ENCODE results near the gene PLPP2.

DNA sequence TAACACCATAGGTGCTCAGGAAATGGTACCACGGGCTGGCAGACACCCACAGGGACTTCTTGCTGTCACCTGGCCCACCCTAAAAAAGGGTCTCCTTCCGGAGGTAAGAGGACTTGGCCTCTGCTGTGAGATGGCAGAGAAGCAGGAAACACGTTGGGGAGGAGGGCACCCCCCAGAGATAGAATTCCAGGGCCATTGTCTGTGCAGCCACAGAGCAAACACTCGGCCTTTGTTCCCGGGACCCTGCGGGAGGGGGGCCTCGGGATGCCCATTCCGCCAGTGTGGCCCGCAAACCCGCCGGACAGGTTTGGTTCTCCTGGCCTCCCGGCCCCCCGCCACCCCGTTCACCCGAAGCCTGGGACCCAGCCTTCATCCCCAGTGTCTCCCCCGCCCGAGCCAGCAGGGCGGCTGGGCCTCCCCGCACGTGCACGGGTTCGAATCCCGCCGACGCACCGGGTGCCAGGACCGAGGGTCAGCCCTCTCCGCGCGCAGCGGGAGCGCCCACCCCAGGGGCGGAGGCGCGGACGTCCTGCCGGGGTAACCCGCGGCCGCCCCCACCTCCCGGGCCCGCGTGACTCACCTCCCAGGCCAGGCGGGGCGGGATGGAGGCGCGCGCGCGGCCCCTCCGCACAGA, 714 bp downstream of the PLPP2 start:
- TF ChIP-seq, protein P1, sequence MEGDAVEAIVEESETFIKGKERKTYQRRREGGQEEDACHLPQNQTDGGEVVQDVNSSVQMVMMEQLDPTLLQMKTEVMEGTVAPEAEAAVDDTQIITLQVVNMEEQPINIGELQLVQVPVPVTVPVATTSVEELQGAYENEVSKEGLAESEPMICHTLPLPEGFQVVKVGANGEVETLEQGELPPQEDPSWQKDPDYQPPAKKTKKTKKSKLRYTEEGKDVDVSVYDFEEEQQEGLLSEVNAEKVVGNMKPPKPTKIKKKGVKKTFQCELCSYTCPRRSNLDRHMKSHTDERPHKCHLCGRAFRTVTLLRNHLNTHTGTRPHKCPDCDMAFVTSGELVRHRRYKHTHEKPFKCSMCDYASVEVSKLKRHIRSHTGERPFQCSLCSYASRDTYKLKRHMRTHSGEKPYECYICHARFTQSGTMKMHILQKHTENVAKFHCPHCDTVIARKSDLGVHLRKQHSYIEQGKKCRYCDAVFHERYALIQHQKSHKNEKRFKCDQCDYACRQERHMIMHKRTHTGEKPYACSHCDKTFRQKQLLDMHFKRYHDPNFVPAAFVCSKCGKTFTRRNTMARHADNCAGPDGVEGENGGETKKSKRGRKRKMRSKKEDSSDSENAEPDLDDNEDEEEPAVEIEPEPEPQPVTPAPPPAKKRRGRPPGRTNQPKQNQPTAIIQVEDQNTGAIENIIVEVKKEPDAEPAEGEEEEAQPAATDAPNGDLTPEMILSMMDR (IDR thresholded peaks at IDR 0.05) = no peak
- TF ChIP-seq POLR2AphosphoS5 (IDR thresholded peaks at IDR 0.05) (peak in 1 of 2 donors; percentile 10), POLR2A (IDR thresholded peaks at IDR 0.05) (no peak), EP300 (IDR thresholded peaks at IDR 0.05) (no peak)

Measured in upper lobe of left lung (tissue), 4 donors.